Measurements from ENCODE around the gene TMEM95.
"Not testable (repeated sequence)": the region's sequence is repeated elsewhere in the genome, so short reads cannot be mapped to it uniquely, and the experiment has no call there.

TMEM95 gene

DNA sequence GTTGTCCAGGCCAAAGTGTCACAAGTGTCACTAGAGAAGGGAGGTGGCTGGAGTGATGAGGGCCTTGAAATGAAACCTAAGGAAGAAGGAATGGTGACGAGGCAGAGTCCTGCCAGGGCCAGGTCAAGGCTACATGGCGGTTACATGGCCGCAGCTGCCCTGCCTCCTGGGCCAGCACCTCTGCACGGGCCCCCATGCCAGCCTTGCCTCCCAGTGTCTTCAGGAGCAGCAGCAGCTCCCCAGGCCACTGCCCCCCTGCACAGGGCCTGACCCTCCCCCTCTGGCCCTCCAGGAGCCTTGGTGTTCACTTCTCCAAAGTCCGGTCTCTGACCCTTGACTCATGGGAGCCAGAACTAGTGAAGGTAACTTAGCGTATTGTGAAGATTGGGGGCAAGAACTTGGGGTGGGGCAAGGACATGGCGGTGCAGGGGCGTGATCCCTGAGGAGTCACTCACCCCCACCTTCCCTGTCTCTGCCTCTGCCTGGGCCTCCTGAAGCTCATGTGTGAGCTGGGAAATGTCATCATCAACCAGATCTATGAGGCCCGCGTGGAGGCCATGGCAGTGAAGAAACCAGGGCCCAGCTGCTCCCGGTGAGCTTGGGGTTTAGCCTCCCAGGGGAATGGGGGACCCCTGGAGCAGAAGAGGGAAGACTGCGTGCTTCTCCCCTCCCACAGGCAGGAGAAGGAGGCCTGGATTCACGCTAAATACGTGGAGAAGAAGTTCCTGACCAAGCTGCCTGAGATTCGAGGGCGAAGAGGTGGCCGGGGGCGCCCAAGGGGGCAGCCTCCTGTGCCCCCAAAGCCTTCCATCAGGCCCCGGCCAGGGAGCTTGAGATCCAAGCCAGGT is 7.1 kb upstream of the TMEM95 start:
- FAIRE-seq: no peak
- no peak for TF ChIP-seq POLR2A (IDR thresholded peaks at IDR 0.05; ENCODE audit: low read depth, low read length)

GRCh38 chr17:7348478-7349242 is 6.3 kb upstream of the TMEM95 start:
- FAIRE-seq (no peak), DNase-seq (ENCODE audit: insufficient read length, low spot score) (no peak)
- TF ChIP-seq POLR2A (IDR thresholded peaks at IDR 0.05; ENCODE audit: low read depth, low read length): no peak

More for the DNA sequence above, 7.1 kb upstream of the TMEM95 start:
- DNase-seq (ENCODE audit: insufficient read length, low spot score): no peak

DNA sequence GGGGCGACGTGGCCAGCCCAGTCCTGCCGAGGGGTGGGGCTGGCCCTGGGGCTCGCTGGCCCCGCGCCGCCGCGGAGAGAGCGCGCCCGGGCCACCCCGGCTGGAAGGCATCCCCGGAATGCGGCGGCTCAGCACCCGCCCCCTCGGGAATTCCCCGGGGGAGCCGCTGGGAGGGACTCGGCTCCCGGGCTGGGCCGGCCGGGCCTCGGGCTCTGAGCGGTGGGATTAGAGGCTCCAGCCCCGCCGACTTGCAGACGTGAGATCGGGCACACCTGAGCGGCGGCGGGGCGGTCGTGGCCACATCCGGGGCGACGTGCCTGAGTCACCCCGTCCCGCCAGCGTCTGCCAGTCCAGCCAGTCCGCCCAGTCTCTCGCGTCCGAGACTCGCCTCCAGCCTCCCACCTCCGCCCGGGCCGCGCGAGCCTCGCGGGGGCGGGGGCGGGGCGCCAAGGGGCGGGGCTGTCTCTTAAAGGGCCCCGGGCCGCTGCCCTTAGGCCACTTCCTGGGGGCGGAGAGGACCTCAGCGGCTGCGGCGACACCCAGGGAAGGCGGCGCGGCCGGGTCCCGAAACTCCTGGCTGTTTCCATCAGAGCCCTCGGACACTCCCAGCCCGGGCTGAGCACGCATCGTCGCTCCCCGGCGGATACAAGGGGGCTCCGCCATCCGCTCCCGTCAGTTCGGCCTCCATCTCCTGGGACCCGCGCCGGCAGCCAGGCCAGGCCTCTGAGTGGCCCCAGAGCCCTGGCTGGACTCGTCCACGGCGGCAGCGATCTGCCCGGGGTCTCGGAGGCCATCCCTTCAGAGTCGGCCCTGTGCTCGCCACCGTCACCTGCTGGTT is 3.1 kb upstream of the TMEM95 start, which contains the start of gene KCTD11:
Gene KCTD11, plus strand, starts transcription at position 498 of the 838 bp plus-strand sequence.
- FAIRE-seq (no peak), DNase-seq (ENCODE audit: insufficient read length, low spot score) (peak; percentile 94)

DNA sequence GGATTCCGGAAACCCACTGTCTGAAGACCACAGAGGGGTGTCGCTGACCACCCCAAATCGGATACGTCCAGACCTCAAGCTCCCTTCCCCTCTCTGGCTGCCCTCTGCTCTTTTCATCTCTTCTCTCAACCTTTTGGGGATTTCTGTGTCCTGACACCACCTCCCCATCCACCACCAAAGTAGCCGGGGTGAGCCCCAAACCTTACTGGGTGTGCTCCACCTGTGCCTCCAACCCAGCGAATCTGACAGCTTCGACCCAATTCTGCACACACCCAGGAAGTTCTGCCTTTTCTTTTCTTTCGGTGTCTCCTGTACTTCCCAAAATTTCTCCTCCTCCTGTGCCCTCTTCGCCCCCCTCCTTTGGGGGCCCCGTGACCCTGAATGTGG is 2.5 kb upstream of the TMEM95 start:
- DNase-seq (ENCODE audit: insufficient read length, low spot score) (no peak), FAIRE-seq (no peak)
- no peak for TF ChIP-seq POLR2A (IDR thresholded peaks at IDR 0.05; ENCODE audit: low read depth, low read length)

More for the DNA sequence above, 3.1 kb upstream of the TMEM95 start, which contains the start of gene KCTD11:
- TF ChIP-seq POLR2A (IDR thresholded peaks at IDR 0.05; ENCODE audit: low read depth, low read length): peak; percentile 71

GRCh38 chr17:7352910-7353635 is 1.9 kb upstream of the TMEM95 start:
- no peak for FAIRE-seq
- DNase-seq (ENCODE audit: insufficient read length, low spot score): no peak
- TF ChIP-seq POLR2A (IDR thresholded peaks at IDR 0.05; ENCODE audit: low read depth, low read length): no peak

- no peak for TF ChIP-seq POLR2A (IDR thresholded peaks at IDR 0.05; ENCODE audit: low read depth, low read length)
- DNase-seq (ENCODE audit: insufficient read length, low spot score) (peak; percentile 50), FAIRE-seq (no peak)
Observed at GRCh38 chr17:7354262-7354843, 603 bp upstream of the TMEM95 start.

GRCh38 chr17:7355573-7355972 is 617 bp downstream of the TMEM95 start:
- FAIRE-seq: no peak
- TF ChIP-seq POLR2A (IDR thresholded peaks at IDR 0.05; ENCODE audit: low read depth, low read length): no peak
- DNase-seq (ENCODE audit: insufficient read length, low spot score): no peak

- peak; percentile 58 for FAIRE-seq
- TF ChIP-seq POLR2A (IDR thresholded peaks at IDR 0.05; ENCODE audit: low read depth, low read length): no peak
- peak; percentile 84 for DNase-seq (ENCODE audit: insufficient read length, low spot score)
Observed at GRCh38 chr17:7356072-7356549, 1.2 kb downstream of the TMEM95 start.

DNA sequence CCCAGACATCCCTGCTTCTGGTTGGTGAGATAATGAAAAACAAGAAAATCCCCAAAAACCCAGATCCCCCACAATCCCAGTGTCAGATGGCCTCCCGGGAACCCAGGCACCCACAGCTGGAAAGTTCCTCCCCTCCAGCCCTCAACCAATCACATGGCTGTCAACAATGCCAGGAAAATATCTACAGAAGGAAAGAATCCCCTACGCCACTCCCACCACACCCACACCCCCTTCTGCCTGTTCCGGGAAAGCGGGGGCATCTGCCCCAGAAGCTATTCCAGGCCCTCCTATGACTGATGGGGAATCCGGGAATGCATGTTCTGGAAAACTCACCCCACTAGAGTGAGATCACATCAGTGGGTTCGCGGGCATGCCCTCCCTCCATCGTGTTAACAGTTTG is 1.8 kb downstream of the TMEM95 start:
- no peak for DNase-seq (ENCODE audit: insufficient read length, low spot score)
- FAIRE-seq: no peak
- TF ChIP-seq POLR2A (IDR thresholded peaks at IDR 0.05; ENCODE audit: low read depth, low read length): no peak

- FAIRE-seq (no peak), DNase-seq (ENCODE audit: insufficient read length, low spot score) (no peak)
- no peak for TF ChIP-seq POLR2A (IDR thresholded peaks at IDR 0.05; ENCODE audit: low read depth, low read length)
Observed at GRCh38 chr17:7357381-7357780, 2.4 kb downstream of the TMEM95 start.

- DNase-seq (ENCODE audit: insufficient read length, low spot score) (no peak), FAIRE-seq (no peak)
- no peak for TF ChIP-seq POLR2A (IDR thresholded peaks at IDR 0.05; ENCODE audit: low read depth, low read length)
Observed at GRCh38 chr17:7361906-7362305, 7.0 kb downstream of the TMEM95 start.

DNA sequence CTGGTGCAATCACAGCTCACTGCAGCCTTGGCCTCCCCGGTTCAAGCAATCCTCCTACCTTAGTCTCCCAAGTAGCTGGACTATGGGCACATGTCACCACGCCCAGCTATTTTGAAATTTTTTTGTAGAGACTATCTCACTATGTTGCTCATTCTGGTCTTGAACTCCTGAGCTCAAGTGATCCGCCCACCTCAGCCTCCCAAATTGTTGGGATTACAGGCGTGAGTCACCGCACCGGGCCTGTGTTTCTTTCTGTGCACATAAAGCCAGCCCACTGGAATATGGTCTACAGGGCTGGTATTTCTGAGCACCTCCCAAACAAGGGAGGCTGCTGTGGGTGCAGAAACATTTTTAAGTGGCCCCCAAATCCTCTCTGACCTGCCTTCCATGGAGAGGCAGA is 8.4 kb downstream of the TMEM95 start:
- DNase-seq (ENCODE audit: insufficient read length, low spot score): peak; percentile 68
- TF ChIP-seq POLR2A (IDR thresholded peaks at IDR 0.05; ENCODE audit: low read depth, low read length): no peak
- no peak for FAIRE-seq

- not testable (repeated sequence) for DNase-seq (ENCODE audit: insufficient read length, low spot score); FAIRE-seq
Observed at GRCh38 chr17:7365963-7366362, 11.0 kb downstream of the TMEM95 start.

Measured in H54 (cell line).